A549 (cell line): ENCODE results near the gene SORCS1.

Experiments used
- CBX8 ChIP-seq: fragments of 200-600 bp; sonication (generic); IDR thresholded peaks from 2 replicates; pipeline ENCODE4 v1.6.1; 2016
- CEBPB ChIP-seq, 2 experiments: fragments of >200 bp in 1 of 2; sonication (Bioruptor Twin) in 1 of 2; formaldehyde crosslinking in 1 of 2; IDR thresholded peaks; 2 replicates each; pipeline ENCODE4 v1.6.1; 2012 to 2016
- CTCF ChIP-seq: fragments of >200 bp; sonication (Bioruptor Twin); formaldehyde crosslinking; IDR thresholded peaks from 3 replicates; pipeline ENCODE4 v1.5.1; 2016
- EP300 ChIP-seq, 2 experiments: fragments of >200 bp; sonication (Bioruptor Twin); formaldehyde crosslinking; IDR thresholded peaks; 2 replicates in 1 of 2; 3 replicates in 1 of 2; pipeline ENCODE4 v1.6.1; 2016 to 2017
- MAZ ChIP-seq: fragments of 150-350 bp; IDR thresholded peaks from 2 replicates; pipeline ENCODE4 v1.6.1; 2014; ENCODE audit warnings: antibody characterized with exemption, low read depth, low read length, borderline replicate concordance
- POLR2A ChIP-seq: IDR thresholded peaks from 2 replicates; pipeline ENCODE4 v1.6.1; 2012; ENCODE audit warnings: mild to moderate bottlenecking, low read length
- SREBF2 ChIP-seq: fragments of 450-650 bp; IDR thresholded peaks from 2 replicates; pipeline ENCODE4 v1.6.1; 2014; ENCODE audit warnings: mild to moderate bottlenecking, moderate library complexity
- USF2 ChIP-seq: fragments of 450-650 bp; IDR thresholded peaks from 2 replicates; pipeline ENCODE4 v1.6.1; 2014; ENCODE audit warnings: antibody characterized with exemption

- TF ChIP-seq CTCF (no peak), USF2 (no peak), EP300 (IDR thresholded peaks at IDR 0.05) (no peak), POLR2A (no peak), SREBF2 (no peak), CBX8 (no peak), MAZ (no peak), CEBPB (IDR thresholded peaks at IDR 0.05) (no peak)
Observed at GRCh38 chr10:106655636-106656035, 508.9 kb downstream of the SORCS1 start.
